NCI-H69 (cell line): ENCODE measurements around the gene ST8SIA3.

Experiments used
- DNase-seq: peaks from one replicate; lab custom pipeline; 2025; lab: John Stamatoyannopoulos, UW

ST8SIA3 gene

GRCh38 chr18:57352271-57352701 is at the start of gene ST8SIA3:
TSS of gene ST8SIA3 (plus strand) at chr18:57352557. CDS start at chr18:57352847, 290 bp downstream.
- no peak for DNase-seq

- no peak for DNase-seq
Measured at GRCh38 chr18:57311472-57311871, 40.9 kb upstream of the ST8SIA3 start.

GRCh38 chr18:57312346-57313144 is 39.8 kb upstream of the ST8SIA3 start:
- DNase-seq: no peak

GRCh38 chr18:57320603-57321002 is 31.8 kb upstream of the ST8SIA3 start:
- DNase-seq: peak; percentile 50

GRCh38 chr18:57325491-57326166 is 26.7 kb upstream of the ST8SIA3 start:
- no peak for DNase-seq

- DNase-seq: no peak
Measured at GRCh38 chr18:57326718-57327323, 25.5 kb upstream of the ST8SIA3 start.

- no peak for DNase-seq
Measured at GRCh38 chr18:57328665-57329064, 23.7 kb upstream of the ST8SIA3 start.

GRCh38 chr18:57329856-57330255 is 22.5 kb upstream of the ST8SIA3 start:
- DNase-seq: no peak

- DNase-seq: no peak
Measured at GRCh38 chr18:57331718-57332117, 20.6 kb upstream of the ST8SIA3 start.

GRCh38 chr18:57333940-57334339 is 18.4 kb upstream of the ST8SIA3 start:
- no peak for DNase-seq

GRCh38 chr18:57334383-57334782 is 18.0 kb upstream of the ST8SIA3 start:
- DNase-seq: no peak

GRCh38 chr18:57336343-57336742 is 16.0 kb upstream of the ST8SIA3 start:
- DNase-seq: no peak

GRCh38 chr18:57337890-57338289 is 14.5 kb upstream of the ST8SIA3 start:
- DNase-seq: no peak

- no peak for DNase-seq
Measured at GRCh38 chr18:57343833-57344232, 8.5 kb upstream of the ST8SIA3 start.

- DNase-seq: no peak
Measured at GRCh38 chr18:57346876-57347275, 5.5 kb upstream of the ST8SIA3 start.

GRCh38 chr18:57347784-57348183 is 4.6 kb upstream of the ST8SIA3 start:
- no peak for DNase-seq

GRCh38 chr18:57352761-57353136 is 392 bp downstream of the ST8SIA3 start:
- DNase-seq: no peak

GRCh38 chr18:57353137-57353939 is 981 bp downstream of the ST8SIA3 start:
- no peak for DNase-seq

GRCh38 chr18:57353940-57354461 is 1.6 kb downstream of the ST8SIA3 start:
- DNase-seq: no peak

- no peak for DNase-seq
Measured at GRCh38 chr18:57359433-57359832, 7.1 kb downstream of the ST8SIA3 start.

- DNase-seq: peak; percentile 19
Measured at GRCh38 chr18:57362714-57363113, 10.4 kb downstream of the ST8SIA3 start.

- DNase-seq: no peak
Measured at GRCh38 chr18:57364460-57364859, 12.1 kb downstream of the ST8SIA3 start.
